ENCODE measurements around the gene SH3BP2. TPM values are rescaled to one million over a fixed set of nuclear protein-coding genes. Genes with fewer than 3 reads are reported as not detected.

The SH3BP2 gene
- total RNA-seq, 1 donor from 2014 or later, result 70.8 TPM

- Mint-ChIP-seq H3K27me3 (peaks cover 24% of the 10 kb centered on the region), H3K36me3 (ENCODE audit: insufficient read depth) (no peaks in the 10 kb centered on the region), H3K27ac (no peak overlapping the region), H3K4me3 (ENCODE audit: low read depth) (no peak overlapping the region), H3K9me3 (ENCODE audit: low read depth) (no peaks in the 10 kb centered on the region), H3K4me1 (ENCODE audit: low read depth) (peaks cover 6% of the 10 kb centered on the region)
- TF ChIP-seq CTCF (IDR thresholded peaks at IDR 0.05; ENCODE audit: unreplicated experiment), result no peak
- DNase-seq (ENCODE audit: low spot score, unreplicated experiment), result no peak
Observed at GRCh38 chr4:2797545-2798305, 4.8 kb downstream of the SH3BP2 start.

- H3K27ac Mint-ChIP-seq, result no peak overlapping the region
Observed at GRCh38 chr4:2798399-2799223, 5.7 kb downstream of the SH3BP2 start.

GRCh38 chr4:2799224-2799911, 6.5 kb downstream of the SH3BP2 start:
- Mint-ChIP-seq H3K27ac (no peak overlapping the region), H3K27me3 (peaks cover 14% of the 10 kb centered on the region), H3K9me3 (ENCODE audit: low read depth) (no peaks in the 10 kb centered on the region), H3K4me1 (ENCODE audit: low read depth) (peaks cover 6% of the 10 kb centered on the region), H3K36me3 (ENCODE audit: insufficient read depth) (no peaks in the 10 kb centered on the region), H3K4me3 (ENCODE audit: low read depth) (no peak overlapping the region)
- DNase-seq (ENCODE audit: low spot score, unreplicated experiment), result no peak
- TF ChIP-seq CTCF (IDR thresholded peaks at IDR 0.05; ENCODE audit: unreplicated experiment), result no peak

More at GRCh38 chr4:2798399-2799223, 5.7 kb downstream of the SH3BP2 start:
- peaks cover 6% of the 10 kb centered on the region for H3K4me1 Mint-ChIP-seq (ENCODE audit: low read depth)
- no peaks in the 10 kb centered on the region for H3K36me3 Mint-ChIP-seq (ENCODE audit: insufficient read depth)
- no peaks in the 10 kb centered on the region for H3K9me3 Mint-ChIP-seq (ENCODE audit: low read depth)
- TF ChIP-seq CTCF (IDR thresholded peaks at IDR 0.05; ENCODE audit: unreplicated experiment), result no peak
- peaks cover 22% of the 10 kb centered on the region for H3K27me3 Mint-ChIP-seq
- no peak overlapping the region for H3K4me3 Mint-ChIP-seq (ENCODE audit: low read depth)
- DNase-seq (ENCODE audit: low spot score, unreplicated experiment), result no peak

- Mint-ChIP-seq H3K27ac (no peak overlapping the region), H3K4me1 (ENCODE audit: low read depth) (peaks cover 6% of the 10 kb centered on the region), H3K9me3 (ENCODE audit: low read depth) (no peaks in the 10 kb centered on the region), H3K4me3 (ENCODE audit: low read depth) (no peak overlapping the region), H3K36me3 (ENCODE audit: insufficient read depth) (no peaks in the 10 kb centered on the region), H3K27me3 (peaks cover 7% of the 10 kb centered on the region)
- no peak for TF ChIP-seq CTCF (IDR thresholded peaks at IDR 0.05; ENCODE audit: unreplicated experiment)
- no peak for DNase-seq (ENCODE audit: low spot score, unreplicated experiment)
Observed at GRCh38 chr4:2799971-2800690, 7.2 kb downstream of the SH3BP2 start.

All from progenitor cell of endocrine pancreas (in vitro differentiated cells).